ENCODE results near the gene MCIDAS.

DNA sequence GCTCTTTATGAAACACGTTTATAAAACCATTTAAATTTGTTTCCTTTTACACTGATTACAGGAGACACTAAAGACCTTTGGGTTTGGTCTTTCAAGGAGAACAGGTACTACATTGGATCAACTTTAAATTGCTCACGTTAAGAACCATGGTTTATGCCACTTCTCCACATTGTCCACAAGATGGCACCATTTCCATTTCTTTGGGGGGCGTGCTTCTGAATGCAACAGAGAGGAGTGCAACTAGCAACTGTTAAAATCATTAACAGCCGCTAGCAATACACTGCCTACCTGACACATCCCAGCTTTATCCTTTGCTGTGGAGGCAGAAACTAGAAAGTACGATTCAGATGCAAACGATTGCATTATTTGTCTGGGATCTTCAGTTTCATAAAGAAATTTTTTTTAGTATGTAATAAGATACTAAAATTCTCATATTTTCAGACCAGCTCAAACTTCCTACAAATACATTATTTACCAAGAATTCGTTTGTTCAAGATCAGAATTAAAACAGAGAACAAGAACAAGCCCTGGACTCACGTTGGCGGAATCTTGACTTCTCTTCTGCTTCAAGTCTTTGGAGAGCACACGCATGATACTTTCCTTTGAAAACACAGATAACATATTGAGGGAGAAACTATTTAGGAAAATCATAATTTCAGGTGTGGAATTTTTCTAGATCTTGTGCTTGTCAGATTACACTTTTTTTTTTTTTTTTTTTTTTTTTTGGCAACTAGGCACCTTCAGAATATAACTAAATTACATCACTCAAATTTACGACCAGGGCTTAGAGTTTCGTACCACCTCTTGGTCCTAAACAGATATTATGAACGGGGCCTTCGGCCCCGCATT is 54.8 kb downstream of the MCIDAS start:
- TF ChIP-seq POLR2AphosphoS5 (IDR thresholded peaks at IDR 0.05; ENCODE audit: low read depth, low read length): no peak
- no peak for TF ChIP-seq SIN3A (IDR thresholded peaks at IDR 0.05; ENCODE audit: borderline replicate concordance, insufficient read depth, low read length)
- no peak for TF ChIP-seq TAF1 (IDR thresholded peaks at IDR 0.05; ENCODE audit: borderline replicate concordance, insufficient read depth, low read length)
- TF ChIP-seq, protein P1, sequence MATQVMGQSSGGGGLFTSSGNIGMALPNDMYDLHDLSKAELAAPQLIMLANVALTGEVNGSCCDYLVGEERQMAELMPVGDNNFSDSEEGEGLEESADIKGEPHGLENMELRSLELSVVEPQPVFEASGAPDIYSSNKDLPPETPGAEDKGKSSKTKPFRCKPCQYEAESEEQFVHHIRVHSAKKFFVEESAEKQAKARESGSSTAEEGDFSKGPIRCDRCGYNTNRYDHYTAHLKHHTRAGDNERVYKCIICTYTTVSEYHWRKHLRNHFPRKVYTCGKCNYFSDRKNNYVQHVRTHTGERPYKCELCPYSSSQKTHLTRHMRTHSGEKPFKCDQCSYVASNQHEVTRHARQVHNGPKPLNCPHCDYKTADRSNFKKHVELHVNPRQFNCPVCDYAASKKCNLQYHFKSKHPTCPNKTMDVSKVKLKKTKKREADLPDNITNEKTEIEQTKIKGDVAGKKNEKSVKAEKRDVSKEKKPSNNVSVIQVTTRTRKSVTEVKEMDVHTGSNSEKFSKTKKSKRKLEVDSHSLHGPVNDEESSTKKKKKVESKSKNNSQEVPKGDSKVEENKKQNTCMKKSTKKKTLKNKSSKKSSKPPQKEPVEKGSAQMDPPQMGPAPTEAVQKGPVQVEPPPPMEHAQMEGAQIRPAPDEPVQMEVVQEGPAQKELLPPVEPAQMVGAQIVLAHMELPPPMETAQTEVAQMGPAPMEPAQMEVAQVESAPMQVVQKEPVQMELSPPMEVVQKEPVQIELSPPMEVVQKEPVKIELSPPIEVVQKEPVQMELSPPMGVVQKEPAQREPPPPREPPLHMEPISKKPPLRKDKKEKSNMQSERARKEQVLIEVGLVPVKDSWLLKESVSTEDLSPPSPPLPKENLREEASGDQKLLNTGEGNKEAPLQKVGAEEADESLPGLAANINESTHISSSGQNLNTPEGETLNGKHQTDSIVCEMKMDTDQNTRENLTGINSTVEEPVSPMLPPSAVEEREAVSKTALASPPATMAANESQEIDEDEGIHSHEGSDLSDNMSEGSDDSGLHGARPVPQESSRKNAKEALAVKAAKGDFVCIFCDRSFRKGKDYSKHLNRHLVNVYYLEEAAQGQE (IDR thresholded peaks at IDR 0.05; ENCODE audit: insufficient read depth in 1 of 2, low read depth in 2 of 2, low read length in 2 of 2): no peak

Data from PFSK-1 (cell line).